ENCODE data around the gene C4orf50.

GRCh38 chr4:5918331-5918985 is 99.8 kb downstream of the C4orf50 start:
- TF ChIP-seq CTCF (IDR thresholded peaks at IDR 0.05; ENCODE audit: borderline replicate concordance, extremely low read depth, low read length, poor library complexity, severe bottlenecking) (no peak), EZH2 (IDR thresholded peaks at IDR 0.05; ENCODE audit: borderline replicate concordance, low read depth, low read length, severe bottlenecking) (no peak)

All from DND-41 (cell line).